ENCODE data around the gene FHAD1.

DNA sequence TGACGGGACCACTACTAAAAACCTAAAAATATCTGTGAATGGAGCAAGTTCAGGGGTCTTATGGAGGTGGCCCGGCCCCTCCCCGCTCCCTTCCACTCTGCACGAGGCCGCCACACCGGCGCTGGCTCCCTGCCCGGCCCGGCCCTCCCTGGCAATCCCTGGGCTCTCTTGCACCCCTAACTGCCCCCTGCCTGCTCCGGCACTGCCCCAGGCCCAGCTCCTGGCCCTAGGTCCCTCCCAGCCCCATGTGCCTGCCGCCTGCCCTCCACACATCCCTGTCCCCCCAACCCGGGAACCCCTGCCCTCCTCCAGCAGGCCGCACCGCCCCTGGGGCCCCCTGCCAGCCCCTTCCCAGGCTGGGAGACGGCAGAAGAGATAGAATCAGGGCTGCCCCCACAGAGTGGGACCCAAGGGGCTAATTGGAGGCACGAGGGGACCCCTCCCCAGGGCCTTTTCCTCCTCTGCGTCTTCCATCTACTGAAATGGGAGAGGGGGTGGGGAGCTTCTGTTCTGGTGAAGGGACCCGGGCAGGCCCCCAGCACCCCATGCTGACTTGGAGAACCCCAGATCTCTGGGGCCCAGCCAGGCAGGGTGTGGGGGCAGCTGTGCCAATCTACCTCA lies 181.9 kb downstream of the FHAD1 start:
- TF ChIP-seq, protein P1, sequence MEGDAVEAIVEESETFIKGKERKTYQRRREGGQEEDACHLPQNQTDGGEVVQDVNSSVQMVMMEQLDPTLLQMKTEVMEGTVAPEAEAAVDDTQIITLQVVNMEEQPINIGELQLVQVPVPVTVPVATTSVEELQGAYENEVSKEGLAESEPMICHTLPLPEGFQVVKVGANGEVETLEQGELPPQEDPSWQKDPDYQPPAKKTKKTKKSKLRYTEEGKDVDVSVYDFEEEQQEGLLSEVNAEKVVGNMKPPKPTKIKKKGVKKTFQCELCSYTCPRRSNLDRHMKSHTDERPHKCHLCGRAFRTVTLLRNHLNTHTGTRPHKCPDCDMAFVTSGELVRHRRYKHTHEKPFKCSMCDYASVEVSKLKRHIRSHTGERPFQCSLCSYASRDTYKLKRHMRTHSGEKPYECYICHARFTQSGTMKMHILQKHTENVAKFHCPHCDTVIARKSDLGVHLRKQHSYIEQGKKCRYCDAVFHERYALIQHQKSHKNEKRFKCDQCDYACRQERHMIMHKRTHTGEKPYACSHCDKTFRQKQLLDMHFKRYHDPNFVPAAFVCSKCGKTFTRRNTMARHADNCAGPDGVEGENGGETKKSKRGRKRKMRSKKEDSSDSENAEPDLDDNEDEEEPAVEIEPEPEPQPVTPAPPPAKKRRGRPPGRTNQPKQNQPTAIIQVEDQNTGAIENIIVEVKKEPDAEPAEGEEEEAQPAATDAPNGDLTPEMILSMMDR (IDR thresholded peaks at IDR 0.05): no peak
- no peak for TF ChIP-seq POLR2A (IDR thresholded peaks at IDR 0.05)
